ENCODE results near the gene MAGI1.

MAGI1 gene

DNA sequence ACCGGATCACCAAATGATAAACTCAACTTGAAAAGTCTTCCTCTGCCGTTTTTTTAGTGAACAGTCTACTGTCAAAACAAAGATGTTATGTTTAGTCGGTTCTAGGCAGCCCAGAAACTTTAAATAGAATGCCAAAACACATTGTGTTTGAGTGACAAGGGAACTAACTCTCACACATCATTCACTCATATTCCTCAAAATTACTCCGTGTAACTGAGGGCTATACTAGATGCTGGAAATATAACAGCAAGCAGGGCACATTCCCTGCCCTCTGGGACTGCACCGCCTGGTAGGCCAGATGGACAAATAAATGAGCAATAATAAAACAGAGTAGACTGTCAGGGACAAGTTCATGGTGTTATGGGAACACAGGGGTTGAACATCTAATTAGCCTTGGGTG, 251.4 kb downstream of the MAGI1 start:
- H3K27me3 ChIP-seq (ENCODE audit: insufficient read depth, poor library complexity, severe bottlenecking) = peaks cover 2% of the 10 kb centered on the region
- H3K27ac ChIP-seq (replicated peaks) = no peak overlapping the region
- DNase-seq (ENCODE audit: low read depth in 1 of 2, low spot score in 1 of 2) = no peak
- TF ChIP-seq POLR2AphosphoS5 (IDR thresholded peaks at IDR 0.05; ENCODE audit: low read depth) (no peak), SPI1 (IDR thresholded peaks at IDR 0.05; ENCODE audit: borderline replicate concordance, low read depth) (no peak), GABPA (IDR thresholded peaks at IDR 0.05; ENCODE audit: low read depth) (no peak)
- TF ChIP-seq, protein P1, sequence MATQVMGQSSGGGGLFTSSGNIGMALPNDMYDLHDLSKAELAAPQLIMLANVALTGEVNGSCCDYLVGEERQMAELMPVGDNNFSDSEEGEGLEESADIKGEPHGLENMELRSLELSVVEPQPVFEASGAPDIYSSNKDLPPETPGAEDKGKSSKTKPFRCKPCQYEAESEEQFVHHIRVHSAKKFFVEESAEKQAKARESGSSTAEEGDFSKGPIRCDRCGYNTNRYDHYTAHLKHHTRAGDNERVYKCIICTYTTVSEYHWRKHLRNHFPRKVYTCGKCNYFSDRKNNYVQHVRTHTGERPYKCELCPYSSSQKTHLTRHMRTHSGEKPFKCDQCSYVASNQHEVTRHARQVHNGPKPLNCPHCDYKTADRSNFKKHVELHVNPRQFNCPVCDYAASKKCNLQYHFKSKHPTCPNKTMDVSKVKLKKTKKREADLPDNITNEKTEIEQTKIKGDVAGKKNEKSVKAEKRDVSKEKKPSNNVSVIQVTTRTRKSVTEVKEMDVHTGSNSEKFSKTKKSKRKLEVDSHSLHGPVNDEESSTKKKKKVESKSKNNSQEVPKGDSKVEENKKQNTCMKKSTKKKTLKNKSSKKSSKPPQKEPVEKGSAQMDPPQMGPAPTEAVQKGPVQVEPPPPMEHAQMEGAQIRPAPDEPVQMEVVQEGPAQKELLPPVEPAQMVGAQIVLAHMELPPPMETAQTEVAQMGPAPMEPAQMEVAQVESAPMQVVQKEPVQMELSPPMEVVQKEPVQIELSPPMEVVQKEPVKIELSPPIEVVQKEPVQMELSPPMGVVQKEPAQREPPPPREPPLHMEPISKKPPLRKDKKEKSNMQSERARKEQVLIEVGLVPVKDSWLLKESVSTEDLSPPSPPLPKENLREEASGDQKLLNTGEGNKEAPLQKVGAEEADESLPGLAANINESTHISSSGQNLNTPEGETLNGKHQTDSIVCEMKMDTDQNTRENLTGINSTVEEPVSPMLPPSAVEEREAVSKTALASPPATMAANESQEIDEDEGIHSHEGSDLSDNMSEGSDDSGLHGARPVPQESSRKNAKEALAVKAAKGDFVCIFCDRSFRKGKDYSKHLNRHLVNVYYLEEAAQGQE (IDR thresholded peaks at IDR 0.05; ENCODE audit: insufficient replicate concordance, low read depth) = no peak
- TF ChIP-seq, protein P2, sequence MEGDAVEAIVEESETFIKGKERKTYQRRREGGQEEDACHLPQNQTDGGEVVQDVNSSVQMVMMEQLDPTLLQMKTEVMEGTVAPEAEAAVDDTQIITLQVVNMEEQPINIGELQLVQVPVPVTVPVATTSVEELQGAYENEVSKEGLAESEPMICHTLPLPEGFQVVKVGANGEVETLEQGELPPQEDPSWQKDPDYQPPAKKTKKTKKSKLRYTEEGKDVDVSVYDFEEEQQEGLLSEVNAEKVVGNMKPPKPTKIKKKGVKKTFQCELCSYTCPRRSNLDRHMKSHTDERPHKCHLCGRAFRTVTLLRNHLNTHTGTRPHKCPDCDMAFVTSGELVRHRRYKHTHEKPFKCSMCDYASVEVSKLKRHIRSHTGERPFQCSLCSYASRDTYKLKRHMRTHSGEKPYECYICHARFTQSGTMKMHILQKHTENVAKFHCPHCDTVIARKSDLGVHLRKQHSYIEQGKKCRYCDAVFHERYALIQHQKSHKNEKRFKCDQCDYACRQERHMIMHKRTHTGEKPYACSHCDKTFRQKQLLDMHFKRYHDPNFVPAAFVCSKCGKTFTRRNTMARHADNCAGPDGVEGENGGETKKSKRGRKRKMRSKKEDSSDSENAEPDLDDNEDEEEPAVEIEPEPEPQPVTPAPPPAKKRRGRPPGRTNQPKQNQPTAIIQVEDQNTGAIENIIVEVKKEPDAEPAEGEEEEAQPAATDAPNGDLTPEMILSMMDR (IDR thresholded peaks at IDR 0.05; ENCODE audit: insufficient read depth, low read length) = no peak
- H3K4me3 ChIP-seq (replicated peaks; ENCODE audit: insufficient read depth, low read length) = no peak overlapping the region

DNA sequence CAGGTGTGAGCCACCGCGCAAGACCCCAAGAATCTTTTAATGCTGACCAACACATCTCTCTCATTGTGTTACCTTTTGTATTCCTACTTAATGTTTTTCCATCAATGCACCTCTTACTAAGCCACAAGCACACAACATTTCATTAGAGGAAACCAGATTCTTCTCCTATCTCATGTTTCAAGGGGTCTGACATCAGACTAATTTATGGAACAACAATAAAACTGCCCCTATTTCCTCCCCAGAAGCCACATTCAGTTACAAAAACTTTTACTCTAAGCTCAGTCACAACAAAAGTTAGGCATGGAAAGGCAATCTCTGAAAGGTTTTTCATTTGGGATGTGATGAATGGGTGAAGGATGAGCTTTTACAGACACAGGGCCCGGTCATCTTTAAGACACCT, 251.8 kb downstream of the MAGI1 start:
- Histone ChIP-seq H3K4me3 (replicated peaks; ENCODE audit: insufficient read depth, low read length) (no peak overlapping the region), H3K27ac (replicated peaks) (no peak overlapping the region), H3K27me3 (ENCODE audit: insufficient read depth, poor library complexity, severe bottlenecking) (peaks cover 2% of the 10 kb centered on the region)
- DNase-seq (ENCODE audit: low read depth in 1 of 2, low spot score in 1 of 2) = no peak
- TF ChIP-seq GABPA (IDR thresholded peaks at IDR 0.05; ENCODE audit: low read depth) = no peak
- no peak for TF ChIP-seq POLR2AphosphoS5 (IDR thresholded peaks at IDR 0.05; ENCODE audit: low read depth)
- TF ChIP-seq, protein P2 (IDR thresholded peaks at IDR 0.05; ENCODE audit: insufficient read depth, low read length) = no peak
- TF ChIP-seq, protein P1 (IDR thresholded peaks at IDR 0.05; ENCODE audit: insufficient replicate concordance, low read depth) = no peak
- TF ChIP-seq SPI1 (IDR thresholded peaks at IDR 0.05; ENCODE audit: borderline replicate concordance, low read depth) = no peak

DNA sequence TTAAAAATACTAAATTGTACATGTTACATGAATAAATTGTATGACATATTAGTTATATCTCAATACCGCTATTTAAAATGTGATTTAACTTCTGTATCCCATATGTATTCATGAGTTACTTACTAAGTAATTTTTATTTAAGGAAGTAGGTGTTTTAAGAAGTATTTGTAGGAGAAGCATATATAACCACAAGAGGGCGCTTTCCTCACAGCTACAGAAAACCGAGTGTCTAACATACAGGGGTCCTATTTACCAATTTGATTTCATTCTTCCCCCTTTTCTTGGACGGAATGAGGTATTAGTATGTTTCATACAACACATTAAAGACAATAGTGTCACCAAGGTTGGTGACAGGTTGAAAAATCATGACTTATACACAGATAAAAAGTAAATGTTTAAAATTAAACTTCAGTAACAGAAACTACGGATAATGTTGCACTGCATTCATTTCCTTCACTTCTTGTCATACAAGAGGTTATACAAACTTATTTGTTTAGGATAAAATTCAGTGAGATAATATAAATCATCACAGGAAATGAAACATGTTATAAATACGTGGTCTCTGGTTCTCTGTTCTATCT, 253.6 kb downstream of the MAGI1 start:
- no peak overlapping the region for H3K4me3 ChIP-seq (replicated peaks; ENCODE audit: insufficient read depth, low read length)
- DNase-seq (ENCODE audit: low read depth in 1 of 2, low spot score in 1 of 2) = peak in 1 of 2 experiments; percentile 2
- TF ChIP-seq, protein P2 (IDR thresholded peaks at IDR 0.05; ENCODE audit: insufficient read depth, low read length) = peak; percentile 15
- TF ChIP-seq, protein P1 (IDR thresholded peaks at IDR 0.05; ENCODE audit: insufficient replicate concordance, low read depth) = no peak
- no peak overlapping the region for H3K27ac ChIP-seq (replicated peaks)
- peaks cover 2% of the 10 kb centered on the region for H3K27me3 ChIP-seq (ENCODE audit: insufficient read depth, poor library complexity, severe bottlenecking)

All from HL-60 (cell line).